IMR-90 (cell line): Measurements from ENCODE around the gene TPCN1. TPM values are rescaled to one million over a fixed set of nuclear protein-coding genes. Genes with fewer than 3 reads are reported as not detected.
A peak's percentile ranks its signal among the peaks of the same experiment; 100 is the strongest.

Experiments used
- ATAC-seq: fragments of 200-7000 bp; cut with Tn5 transposase; 2 replicates; pipeline ENCODE4 v1.9.1; 2020; ENCODE audit warnings: low read depth, mild to moderate bottlenecking, moderate library complexity
- BruUV-seq: library from RNA; stranded (reverse); fragments of 400-500 nt; replicated peaks from 2 replicates; lab custom pipeline; 2021; lab: Mats Ljungman, UMichigan
- CTCF ChIA-PET: fragments of 300-600 bp; formaldehyde crosslinking; extraction: SDS; loops from one replicate; lab custom pipeline; 2021; ENCODE audit warnings: antibody characterized with exemption; lab: Yijun Ruan, JAX
- POLR2A ChIA-PET: fragments of 300-600 bp; sonication (Branson Sonifier 250); formaldehyde crosslinking; loops from one replicate; lab custom pipeline; 2022; ENCODE audit warnings: antibody characterized with exemption; ENCODE audit not compliant: unreplicated experiment; lab: Charles Lee
- DNase-seq: peaks from one replicate; pipeline ENCODE4 v3.0.0; 2013
- H2AFZ ChIP-seq: replicated peaks from 2 replicates; pipeline ENCODE3; 2013; ENCODE audit warnings: low read length, mild to moderate bottlenecking; ENCODE audit not compliant: poor library complexity
- H2AK5ac ChIP-seq: 2 replicates; pipeline ENCODE4 v1.6.1; 2013; ENCODE audit warnings: low read depth, low read length, inconsistent platforms
- H2AK9ac ChIP-seq: replicated peaks from 2 replicates; pipeline ENCODE3; 2013; ENCODE audit warnings: mild to moderate bottlenecking, low read depth, low read length, moderate library complexity; ENCODE audit not compliant: poor library complexity
- H2BK120ac ChIP-seq: 2 replicates; pipeline ENCODE4 v1.6.1; 2013; ENCODE audit warnings: low read depth, low read length, inconsistent platforms
- H2BK15ac ChIP-seq: 3 replicates; pipeline ENCODE4 v1.6.1; 2013; ENCODE audit warnings: low read depth, low read length, inconsistent platforms
- H2BK20ac ChIP-seq: 2 replicates; pipeline ENCODE4 v1.6.1; 2013; ENCODE audit warnings: low read depth, mild to moderate bottlenecking, inconsistent platforms, low read length, moderate library complexity
- H2BK5ac ChIP-seq: 2 replicates; pipeline ENCODE4 v1.6.1; 2013; ENCODE audit warnings: mild to moderate bottlenecking, low read depth, low read length, inconsistent platforms; ENCODE audit not compliant: poor library complexity, severe bottlenecking
- H3K14ac ChIP-seq: replicated peaks from 2 replicates; pipeline ENCODE4 v1.6.1; 2013; ENCODE audit warnings: low read depth, low read length, inconsistent platforms
- H3K18ac ChIP-seq: 2 replicates; pipeline ENCODE4 v1.6.1; 2013; ENCODE audit warnings: low read depth, low read length, control low read depth
- H3K23ac ChIP-seq: 2 replicates; pipeline ENCODE4 v1.6.1; 2013; ENCODE audit warnings: low read depth, low read length, inconsistent platforms
- H3K27ac ChIP-seq: 2 replicates; pipeline ENCODE4 v1.5.1; 2013; ENCODE audit warnings: mild to moderate bottlenecking, control low read depth, low read length; ENCODE audit not compliant: insufficient read depth
- H3K27me3 ChIP-seq: 2 replicates; pipeline ENCODE4 v1.6.1; 2013; ENCODE audit warnings: low read length; ENCODE audit not compliant: control insufficient read depth, insufficient read depth
- H3K36me3 ChIP-seq: 2 replicates; pipeline ENCODE4 v1.6.1; 2013; ENCODE audit warnings: low read length, mixed read lengths; ENCODE audit not compliant: control insufficient read depth, insufficient read depth
- H3K4ac ChIP-seq: 2 replicates; pipeline ENCODE4 v1.6.1; 2013; ENCODE audit warnings: low read depth, low read length, inconsistent platforms
- H3K4me1 ChIP-seq: 2 replicates; pipeline ENCODE4 v1.6.1; 2013; ENCODE audit warnings: low read length, mixed read lengths; ENCODE audit not compliant: control insufficient read depth, insufficient read depth
- H3K4me2 ChIP-seq: 2 replicates; pipeline ENCODE4 v1.6.1; 2013; ENCODE audit warnings: low read depth, mild to moderate bottlenecking, control low read depth, low read length, moderate library complexity
- H3K4me3 ChIP-seq: 2 replicates; pipeline ENCODE4 v1.5.1; 2013; ENCODE audit warnings: low read depth, mild to moderate bottlenecking, control low read depth, low read length, moderate library complexity; ENCODE audit not compliant: insufficient read depth
- H3K56ac ChIP-seq: 2 replicates; pipeline ENCODE4 v1.6.1; 2013; ENCODE audit warnings: low read length, inconsistent platforms; ENCODE audit not compliant: insufficient read depth; ENCODE audit errors: extremely low read depth
- H3K79me1 ChIP-seq, 2 experiments: 2 replicates each; pipeline ENCODE4 v1.6.1; 2013; ENCODE audit warnings: low read length in 2 of 2, inconsistent platforms in 1 of 2, low read depth in 1 of 2
- H3K9ac ChIP-seq: 2 replicates; pipeline ENCODE4 v1.6.1; 2013; ENCODE audit warnings: low read depth, low read length, control low read depth
- H3K9me1 ChIP-seq: 2 replicates; pipeline ENCODE4 v1.6.1; 2013; ENCODE audit warnings: low read length, inconsistent platforms; ENCODE audit not compliant: insufficient read depth
- H3K9me3 ChIP-seq: 2 replicates; pipeline ENCODE4 v1.6.1; 2013; ENCODE audit warnings: low read length; ENCODE audit not compliant: control insufficient read depth, insufficient read depth
- H4K20me1 ChIP-seq: 2 replicates; pipeline ENCODE4 v1.6.1; 2013; ENCODE audit warnings: low read length, inconsistent platforms; ENCODE audit not compliant: insufficient read depth
- H4K5ac ChIP-seq: 2 replicates; pipeline ENCODE4 v1.6.1; 2013; ENCODE audit warnings: mild to moderate bottlenecking, low read depth, low read length, control low read depth
- H4K8ac ChIP-seq, 2 experiments: 2 replicates each; pipeline ENCODE4 v1.6.1; 2013; ENCODE audit warnings: low read depth in 2 of 2, low read length in 2 of 2, control low read depth in 1 of 2, inconsistent platforms in 1 of 2
- H4K91ac ChIP-seq: 2 replicates; pipeline ENCODE4 v1.6.1; 2013; ENCODE audit warnings: low read depth, low read length, inconsistent platforms; ENCODE audit not compliant: insufficient read depth
- BHLHE40 ChIP-seq: fragments of 150-350 bp; IDR thresholded peaks from 2 replicates; pipeline ENCODE4 v1.6.1; 2016; ENCODE audit warnings: mild to moderate bottlenecking, low read depth, low read length
- ELK1 ChIP-seq: fragments of 150-350 bp; IDR thresholded peaks from 2 replicates; pipeline ENCODE4 v1.6.1; 2016; ENCODE audit warnings: low read depth, mild to moderate bottlenecking, low read length, moderate library complexity, borderline replicate concordance
- MAZ ChIP-seq: IDR thresholded peaks from 2 replicates; pipeline ENCODE4 v1.6.1; 2012; ENCODE audit warnings: low read depth, mild to moderate bottlenecking, low read length, improper control_type of control experiment, moderate library complexity, borderline replicate concordance
- RAD21 ChIP-seq: IDR thresholded peaks from 2 replicates; pipeline ENCODE4 v1.6.1; 2012; ENCODE audit warnings: low read length, improper control_type of control experiment
- RFX5 ChIP-seq: IDR thresholded peaks from 2 replicates; pipeline ENCODE4 v1.8.0; 2012; ENCODE audit warnings: low read depth, mild to moderate bottlenecking, low read length, moderate library complexity
- SMC3 ChIP-seq: fragments of 150-350 bp; IDR thresholded peaks from 2 replicates; pipeline ENCODE4 v1.6.1; 2016; ENCODE audit warnings: low read depth, mild to moderate bottlenecking, antibody characterized with exemption, low read length, moderate library complexity
- WGBS, 2 experiments: methylation state at CpG; one replicate each; pipeline versions ENCODE4 v1.1.5 to v1.1.7; 2013; ENCODE audit warnings: missing lambda C conversion rate in 2 of 2; ENCODE audit not compliant: insufficient read length in 1 of 2; ENCODE audit errors: extremely low coverage in 2 of 2; 5-methylcytosine and 5-hydroxymethylcytosine counted together
- dilution Hi-C: fragments of 300-500 bp; cut with HindIII; formaldehyde crosslinking; loops from one replicate; pipeline ENCODE4 v1.14.3; 2018; ENCODE audit warnings: low sequenced_read_pairs; ENCODE audit not compliant: unreplicated experiment
- in situ Hi-C: fragments of 300-500 bp; cut with MboI; formaldehyde crosslinking; loops from 3 replicates; pipeline ENCODE4 v1.14.3; 2019; ENCODE audit warnings: low sequenced_read_pairs, inconsistent platforms, mixed read lengths
- intact Hi-C: fragments of 100-400 bp; cut with micrococcal nuclease; formaldehyde crosslinking; loops from 2 replicates; pipeline ENCODE4 v1.10.0; 2022
- polyA plus RNA-seq, 3 experiments: library from polyadenylated mRNA; depleted of rRNA; stranded (reverse); fragments of >200 nt; gene quantifications; 2 replicates each; pipeline ENCODE4 v1.2.3, GENCODE V29; 2012; ENCODE audit warnings: low replicate concordance in 1 of 3
- total RNA-seq: library from RNA; depleted of rRNA; stranded (reverse); fragments of >200 nt; gene quantifications from 2 replicates; pipeline ENCODE4 v1.2.3, GENCODE V29; 2012
- TF ChIP-seq, protein P1 (sequence below): fragments of 150-350 bp; IDR thresholded peaks from 2 replicates; pipeline ENCODE4 v1.6.1; 2017; ENCODE audit warnings: mild to moderate bottlenecking, antibody characterized with exemption, low read length, low read depth
- TF ChIP-seq, protein P2 (sequence below): conservative IDR thresholded peaks from 2 replicates; pipeline ENCODE4 v1.5.1; 2012; ENCODE audit warnings: mild to moderate bottlenecking, low read depth, low read length, improper control_type of control experiment

TPCN1 gene
- total and polyA plus RNA-seq, 2 of the 4 experiments (the other 2 are of a cell fraction), result 2.0 to 13.2 TPM

DNA sequence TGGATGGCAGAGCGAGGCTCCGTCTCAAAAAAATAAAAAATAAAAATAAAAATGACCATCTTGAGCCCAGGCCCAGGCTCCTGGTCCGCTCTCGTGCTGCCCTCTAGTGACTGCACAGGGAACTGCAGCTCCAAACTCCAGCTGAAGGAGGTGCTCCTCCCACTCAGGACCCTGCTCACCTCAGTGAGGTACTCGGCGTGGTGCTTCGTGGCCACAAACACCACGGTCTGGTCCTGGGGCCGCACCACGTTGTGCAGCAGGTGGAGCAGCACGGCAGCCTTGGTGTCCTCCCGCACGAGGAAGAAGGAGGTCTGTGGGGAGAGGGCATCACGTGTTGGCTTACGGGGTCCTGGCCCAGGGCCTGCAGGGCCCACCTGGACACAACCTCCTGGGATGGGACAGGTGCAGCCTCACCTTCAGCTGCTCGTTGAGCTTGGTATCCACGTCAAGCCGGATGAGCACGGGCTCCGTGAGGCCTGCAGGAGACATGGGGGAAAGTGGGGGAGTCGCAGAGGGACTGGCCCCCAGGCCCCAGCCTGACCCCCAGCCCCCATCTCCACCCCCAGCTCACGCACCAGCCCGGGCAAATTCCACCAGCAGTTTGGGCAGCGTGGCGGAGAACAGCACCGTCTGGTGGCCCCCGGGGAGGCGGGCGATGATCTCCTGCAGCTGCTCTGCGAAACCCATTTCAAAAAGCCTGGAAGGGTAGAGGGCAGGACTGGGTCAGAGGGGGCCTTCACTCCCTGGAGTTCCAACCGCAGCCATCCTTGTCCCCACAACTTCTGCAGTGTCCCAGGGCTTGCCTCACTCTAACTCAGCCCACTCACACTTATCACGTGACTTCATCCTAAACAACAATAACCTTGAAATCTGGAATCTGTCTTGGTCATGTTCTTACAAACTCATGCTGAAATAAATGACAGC, 46.5 kb upstream of the TPCN1 start:
- Histone ChIP-seq H4K8ac (no peak overlapping the region), H2AK9ac (no peak overlapping the region), H3K9ac (no peak overlapping the region), H3K36me3 (peaks cover 67% of the 10 kb centered on the region), H2BK5ac (no peak overlapping the region), H3K79me1 (peaks cover 5 to 7% of the 10 kb centered on the region in 2 experiments; a peak in 1 of 4 replicates), H2AFZ (no peak overlapping the region), H2BK20ac (no peak overlapping the region), H2BK15ac (no peak overlapping the region), H3K27me3 (no peaks in the 10 kb centered on the region), H3K9me3 (peaks cover 8% of the 10 kb centered on the region), H3K56ac (no peak overlapping the region), H2AK5ac (no peak overlapping the region), H4K20me1 (peaks cover 2% of the 10 kb centered on the region), H3K4ac (no peak overlapping the region), H2BK120ac (no peak overlapping the region), H3K4me1 (peaks cover 2% of the 10 kb centered on the region; the same call in 1 of the 2 replicates), H4K5ac (no peak overlapping the region), H3K4me2 (no peak overlapping the region), H3K4me3 (no peak overlapping the region), H3K27ac (no peak overlapping the region), H3K14ac (no peak overlapping the region), H3K23ac (no peak overlapping the region), H3K9me1 (no peaks in the 10 kb centered on the region), H4K91ac (no peak overlapping the region), H3K18ac (no peak overlapping the region)
- ChIA-PET POLR2A (no interaction called here), CTCF (interaction anchor here (0.6 to 1.5 kb wide), 7 partner anchors 9 to 140 kb away, joined by 3 to 5 read pairs (median 4); partner anchors contain the start of gene CFAP73)
- intact Hi-C loops, result loop anchor here (1.0 kb wide), 2 partner anchors 126 to 181 kb away; no protein-coding TSS in a partner anchor
- peak; percentile 52 for DNase-seq
- TF ChIP-seq RFX5, result no peak
- TF ChIP-seq ELK1, result no peak
- peak; percentile 13; the same call in 1 of the 2 replicates for TF ChIP-seq MAZ
- TF ChIP-seq, protein P1, sequence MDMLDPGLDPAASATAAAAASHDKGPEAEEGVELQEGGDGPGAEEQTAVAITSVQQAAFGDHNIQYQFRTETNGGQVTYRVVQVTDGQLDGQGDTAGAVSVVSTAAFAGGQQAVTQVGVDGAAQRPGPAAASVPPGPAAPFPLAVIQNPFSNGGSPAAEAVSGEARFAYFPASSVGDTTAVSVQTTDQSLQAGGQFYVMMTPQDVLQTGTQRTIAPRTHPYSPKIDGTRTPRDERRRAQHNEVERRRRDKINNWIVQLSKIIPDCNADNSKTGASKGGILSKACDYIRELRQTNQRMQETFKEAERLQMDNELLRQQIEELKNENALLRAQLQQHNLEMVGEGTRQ, result peak; percentile 57
- TF ChIP-seq RAD21, result peak; percentile 87
- TF ChIP-seq BHLHE40, result 0 out of 2 replicates have a peak, but pooled peaks have one; percentile 29
- TF ChIP-seq, protein P2, sequence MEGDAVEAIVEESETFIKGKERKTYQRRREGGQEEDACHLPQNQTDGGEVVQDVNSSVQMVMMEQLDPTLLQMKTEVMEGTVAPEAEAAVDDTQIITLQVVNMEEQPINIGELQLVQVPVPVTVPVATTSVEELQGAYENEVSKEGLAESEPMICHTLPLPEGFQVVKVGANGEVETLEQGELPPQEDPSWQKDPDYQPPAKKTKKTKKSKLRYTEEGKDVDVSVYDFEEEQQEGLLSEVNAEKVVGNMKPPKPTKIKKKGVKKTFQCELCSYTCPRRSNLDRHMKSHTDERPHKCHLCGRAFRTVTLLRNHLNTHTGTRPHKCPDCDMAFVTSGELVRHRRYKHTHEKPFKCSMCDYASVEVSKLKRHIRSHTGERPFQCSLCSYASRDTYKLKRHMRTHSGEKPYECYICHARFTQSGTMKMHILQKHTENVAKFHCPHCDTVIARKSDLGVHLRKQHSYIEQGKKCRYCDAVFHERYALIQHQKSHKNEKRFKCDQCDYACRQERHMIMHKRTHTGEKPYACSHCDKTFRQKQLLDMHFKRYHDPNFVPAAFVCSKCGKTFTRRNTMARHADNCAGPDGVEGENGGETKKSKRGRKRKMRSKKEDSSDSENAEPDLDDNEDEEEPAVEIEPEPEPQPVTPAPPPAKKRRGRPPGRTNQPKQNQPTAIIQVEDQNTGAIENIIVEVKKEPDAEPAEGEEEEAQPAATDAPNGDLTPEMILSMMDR, result peak; percentile 93
- TF ChIP-seq SMC3, result peak; percentile 82
- BruUV-seq, result no TSS peak
- peak; percentile 98 for ATAC-seq
- dilution Hi-C loops, result no loop called here
- WGBS, 2 experiments, result 13% methylated on average over 7 of the region's 32 CpGs; no CpG with 5 or more reads in 1 of the 2 experiments
- in situ Hi-C loops, result loop anchor here (5.0 to 25.0 kb wide), 2 partner anchors 127 to 1238 kb away; partner anchors contain the start of gene TBX5
